Suprapubic skin (tissue), 3 donors: Measurements from ENCODE around the gene EPB41L1.

Experiments
- POLR2A ChIP-seq, 2 donors: fragments of 450-650 bp; IDR thresholded peaks; one replicate each; pipeline ENCODE4 v1.6.1; 2017; ENCODE audit warnings: antibody characterized with exemption in 2 of 2, mild to moderate bottlenecking in 2 of 2, moderate library complexity in 2 of 2
- TF ChIP-seq, protein P1 (sequence below), 2 donors: fragments of 200-600 bp in 1 of 2; fragments of 450-650 bp in 1 of 2; sonication (generic) in 1 of 2; IDR thresholded peaks; one replicate each; pipeline ENCODE4 v1.5.1; 2016 to 2019; ENCODE audit warnings: antibody characterized with exemption in 2 of 2, mild to moderate bottlenecking in 1 of 2, moderate library complexity in 1 of 2

- TF ChIP-seq, protein P1, sequence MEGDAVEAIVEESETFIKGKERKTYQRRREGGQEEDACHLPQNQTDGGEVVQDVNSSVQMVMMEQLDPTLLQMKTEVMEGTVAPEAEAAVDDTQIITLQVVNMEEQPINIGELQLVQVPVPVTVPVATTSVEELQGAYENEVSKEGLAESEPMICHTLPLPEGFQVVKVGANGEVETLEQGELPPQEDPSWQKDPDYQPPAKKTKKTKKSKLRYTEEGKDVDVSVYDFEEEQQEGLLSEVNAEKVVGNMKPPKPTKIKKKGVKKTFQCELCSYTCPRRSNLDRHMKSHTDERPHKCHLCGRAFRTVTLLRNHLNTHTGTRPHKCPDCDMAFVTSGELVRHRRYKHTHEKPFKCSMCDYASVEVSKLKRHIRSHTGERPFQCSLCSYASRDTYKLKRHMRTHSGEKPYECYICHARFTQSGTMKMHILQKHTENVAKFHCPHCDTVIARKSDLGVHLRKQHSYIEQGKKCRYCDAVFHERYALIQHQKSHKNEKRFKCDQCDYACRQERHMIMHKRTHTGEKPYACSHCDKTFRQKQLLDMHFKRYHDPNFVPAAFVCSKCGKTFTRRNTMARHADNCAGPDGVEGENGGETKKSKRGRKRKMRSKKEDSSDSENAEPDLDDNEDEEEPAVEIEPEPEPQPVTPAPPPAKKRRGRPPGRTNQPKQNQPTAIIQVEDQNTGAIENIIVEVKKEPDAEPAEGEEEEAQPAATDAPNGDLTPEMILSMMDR (IDR thresholded peaks at IDR 0.05) = no peak
- TF ChIP-seq POLR2A (IDR thresholded peaks at IDR 0.05) = no peak
These were observed 7.9 kb downstream of the EPB41L1 start for GRCh38 chr20:36162272-36162966.
